Epithelial cell of proximal tubule (primary cell): ENCODE measurements around the gene NECTIN4. TPM values are rescaled to one million over a fixed set of nuclear protein-coding genes. Genes with fewer than 3 reads are reported as not detected.

Experiments
- DNase-seq: peaks from one replicate; pipeline ENCODE4 v3.0.0-alpha.2; 2011; ENCODE audit warnings: low read depth
- H3K4me3 ChIP-seq: 2 replicates; pipeline ENCODE4 v1.5.1; 2011; ENCODE audit warnings: low read depth, mild to moderate bottlenecking, low read length
- CTCF ChIP-seq: conservative IDR thresholded peaks from 2 replicates; pipeline ENCODE4 v1.5.1; 2012; ENCODE audit warnings: low read depth, mild to moderate bottlenecking, low read length
- total RNA-seq: library from RNA; depleted of rRNA; stranded (reverse); fragments of >200 nt; gene quantifications from 2 replicates; pipeline ENCODE4 v1.2.3, GENCODE V29; 2015

The NECTIN4 gene
- total RNA-seq, 1 donor from 2014 or later: 6.1 TPM

GRCh38 chr1:161130266-161130665, 40.9 kb upstream of the NECTIN4 start:
- DNase-seq: no peak
- no peak for TF ChIP-seq CTCF
- no peak overlapping the region for H3K4me3 ChIP-seq

- DNase-seq: no peak
- no peak for TF ChIP-seq CTCF
- no peak overlapping the region for H3K4me3 ChIP-seq
Measured at GRCh38 chr1:161128591-161129420, 39.4 kb upstream of the NECTIN4 start.

GRCh38 chr1:161127649-161128048, 38.3 kb upstream of the NECTIN4 start:
- no peak overlapping the region for H3K4me3 ChIP-seq

GRCh38 chr1:161122967-161123366, 33.6 kb upstream of the NECTIN4 start:
- no peak for DNase-seq

More at GRCh38 chr1:161127649-161128048, 38.3 kb upstream of the NECTIN4 start:
- TF ChIP-seq CTCF: no peak
- no peak for DNase-seq

GRCh38 chr1:161121834-161122233, 32.5 kb upstream of the NECTIN4 start:
- H3K4me3 ChIP-seq: no peak overlapping the region
- TF ChIP-seq CTCF: no peak
- no peak for DNase-seq

More at GRCh38 chr1:161122967-161123366, 33.6 kb upstream of the NECTIN4 start:
- H3K4me3 ChIP-seq: no peak overlapping the region
- no peak for TF ChIP-seq CTCF

GRCh38 chr1:161121042-161121650, 31.8 kb upstream of the NECTIN4 start:
- no peak for TF ChIP-seq CTCF
- DNase-seq: no peak

More at GRCh38 chr1:161121042-161121650, 31.8 kb upstream of the NECTIN4 start:
- H3K4me3 ChIP-seq: no peak overlapping the region
